Measurements from ENCODE around the gene CKAP5. TPM values are rescaled to one million over a fixed set of nuclear protein-coding genes. Genes with fewer than 3 reads are reported as not detected.

The CKAP5 gene
- total RNA-seq, 1 experiment from 2014 or later: 171 TPM

DNA sequence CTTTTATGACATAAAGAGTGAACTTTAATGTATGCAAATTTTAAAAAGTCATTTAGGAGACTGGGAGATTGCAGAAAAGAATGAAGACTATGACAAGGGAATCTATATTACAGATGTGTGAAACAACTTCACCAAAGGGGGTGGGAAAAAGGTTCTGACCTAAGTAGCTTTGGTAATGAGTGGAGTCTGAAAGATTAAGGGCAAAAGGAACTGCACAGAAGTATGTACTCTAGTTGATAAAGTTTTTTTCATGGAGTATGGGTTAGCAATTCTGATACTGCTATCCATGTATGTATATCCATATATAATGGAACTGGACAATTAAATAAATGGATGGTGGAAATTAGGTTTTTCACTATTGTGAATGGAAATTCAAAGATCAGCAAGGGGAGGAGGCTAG, 9.2 kb downstream of the CKAP5 start:
- H3K4me1 Mint-ChIP-seq: peaks cover 32% of the 10 kb centered on the region
- ChIA-PET CTCF (no interaction called here), POLR2A (no interaction called here)
- no peak overlapping the region for H3K4me3 Mint-ChIP-seq
- H3K9me3 Mint-ChIP-seq: no peaks in the 10 kb centered on the region
- ATAC-seq (no peak), DNase-seq (ENCODE audit: low spot score) (no peak)
- no peaks in the 10 kb centered on the region for H3K36me3 Mint-ChIP-seq
- TF ChIP-seq USF2 (CRISPR knock-in tag; IDR thresholded peaks at IDR 0.05) (no peak), ZNF671 (CRISPR knock-in tag; IDR thresholded peaks at IDR 0.05) (no peak), OVOL2 (CRISPR knock-in tag; IDR thresholded peaks at IDR 0.05; ENCODE audit: borderline replicate concordance) (no peak), USF1 (CRISPR knock-in tag; IDR thresholded peaks at IDR 0.05) (no peak), NR1H2 (CRISPR knock-in tag; IDR thresholded peaks at IDR 0.05) (no peak), JUN (CRISPR knock-in tag; IDR thresholded peaks at IDR 0.05) (no peak), ZNF219 (CRISPR knock-in tag; IDR thresholded peaks at IDR 0.05; ENCODE audit: borderline replicate concordance) (no peak), TCF7 (CRISPR knock-in tag; IDR thresholded peaks at IDR 0.05; ENCODE audit: low read depth) (no peak), SOX15 (CRISPR knock-in tag; IDR thresholded peaks at IDR 0.05) (no peak), KAT7 (CRISPR knock-in tag; IDR thresholded peaks at IDR 0.05; ENCODE audit: borderline replicate concordance) (no peak), ZNF232 (CRISPR knock-in tag; IDR thresholded peaks at IDR 0.05) (no peak), AFF4 (CRISPR knock-in tag; IDR thresholded peaks at IDR 0.05; ENCODE audit: borderline replicate concordance) (no peak), ZNF263 (CRISPR knock-in tag; IDR thresholded peaks at IDR 0.05; ENCODE audit: low read depth) (no peak)
- TF ChIP-seq, protein P1, sequence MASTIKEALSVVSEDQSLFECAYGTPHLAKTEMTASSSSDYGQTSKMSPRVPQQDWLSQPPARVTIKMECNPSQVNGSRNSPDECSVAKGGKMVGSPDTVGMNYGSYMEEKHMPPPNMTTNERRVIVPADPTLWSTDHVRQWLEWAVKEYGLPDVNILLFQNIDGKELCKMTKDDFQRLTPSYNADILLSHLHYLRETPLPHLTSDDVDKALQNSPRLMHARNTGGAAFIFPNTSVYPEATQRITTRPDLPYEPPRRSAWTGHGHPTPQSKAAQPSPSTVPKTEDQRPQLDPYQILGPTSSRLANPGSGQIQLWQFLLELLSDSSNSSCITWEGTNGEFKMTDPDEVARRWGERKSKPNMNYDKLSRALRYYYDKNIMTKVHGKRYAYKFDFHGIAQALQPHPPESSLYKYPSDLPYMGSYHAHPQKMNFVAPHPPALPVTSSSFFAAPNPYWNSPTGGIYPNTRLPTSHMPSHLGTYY (CRISPR knock-in tag; IDR thresholded peaks at IDR 0.05): no peak
- no peak overlapping the region for H3K27ac Mint-ChIP-seq
- no peaks in the 10 kb centered on the region for H3K27me3 Mint-ChIP-seq (ENCODE audit: low read depth)

- peaks cover 32% of the 10 kb centered on the region for H3K4me1 Mint-ChIP-seq
- ChIA-PET POLR2A (no interaction called here), CTCF (no interaction called here)
- TF ChIP-seq ZNF121 (CRISPR knock-in tag; IDR thresholded peaks at IDR 0.05): peak; percentile 60; the same call in 1 of the 2 replicates
- TF ChIP-seq GRHL2 (CRISPR knock-in tag; IDR thresholded peaks at IDR 0.05; ENCODE audit: insufficient replicate concordance, severe bottlenecking): no peak
- H3K27me3 Mint-ChIP-seq (ENCODE audit: low read depth): no peaks in the 10 kb centered on the region
- H3K4me3 Mint-ChIP-seq: no peak overlapping the region
- no peak overlapping the region for H3K27ac Mint-ChIP-seq
- no peaks in the 10 kb centered on the region; the same call in 1 of the 2 replicates for H3K36me3 Mint-ChIP-seq
- H3K9me3 Mint-ChIP-seq: no peaks in the 10 kb centered on the region
- no peak for DNase-seq (ENCODE audit: low spot score)
- ATAC-seq: no peak
Measured at GRCh38 chr11:46836431-46836830, 9.6 kb downstream of the CKAP5 start.

GRCh38 chr11:46835897-46836296, 10.2 kb downstream of the CKAP5 start:
- CTCF ChIA-PET: interaction anchor here (1.0 kb wide), 1 partner anchor 9 kb away, joined by 3 read pairs; no protein-coding TSS in a partner anchor
- Mint-ChIP-seq H3K27me3 (ENCODE audit: low read depth) (no peaks in the 10 kb centered on the region), H3K27ac (peak overlapping the region; percentile 33), H3K4me1 (peaks cover 32% of the 10 kb centered on the region), H3K36me3 (no peaks in the 10 kb centered on the region; the same call in 1 of the 2 replicates), H3K4me3 (peak overlapping the region; percentile 9), H3K9me3 (no peaks in the 10 kb centered on the region)
- POLR2A ChIA-PET: no interaction called here
- ATAC-seq: no peak
- no peak for DNase-seq (ENCODE audit: low spot score)
- TF ChIP-seq HMGXB4 (CRISPR knock-in tag; IDR thresholded peaks at IDR 0.05) (no peak), E2F5 (CRISPR knock-in tag; IDR thresholded peaks at IDR 0.05) (no peak), ZNF219 (CRISPR knock-in tag; IDR thresholded peaks at IDR 0.05; ENCODE audit: borderline replicate concordance) (no peak), ETV6 (CRISPR knock-in tag; IDR thresholded peaks at IDR 0.05) (no peak), RORB (CRISPR knock-in tag; IDR thresholded peaks at IDR 0.05) (no peak), MYBL2 (CRISPR knock-in tag; IDR thresholded peaks at IDR 0.05) (no peak), CREM (CRISPR knock-in tag; IDR thresholded peaks at IDR 0.05) (no peak), ZNF263 (CRISPR knock-in tag; IDR thresholded peaks at IDR 0.05; ENCODE audit: low read depth) (no peak), NR1H2 (CRISPR knock-in tag; IDR thresholded peaks at IDR 0.05) (no peak)
- TF ChIP-seq, protein P2, sequence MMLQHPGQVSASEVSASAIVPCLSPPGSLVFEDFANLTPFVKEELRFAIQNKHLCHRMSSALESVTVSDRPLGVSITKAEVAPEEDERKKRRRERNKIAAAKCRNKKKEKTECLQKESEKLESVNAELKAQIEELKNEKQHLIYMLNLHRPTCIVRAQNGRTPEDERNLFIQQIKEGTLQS (CRISPR knock-in tag; conservative IDR thresholded peaks at IDR 0.05): no peak
- TF ChIP-seq, protein P3, sequence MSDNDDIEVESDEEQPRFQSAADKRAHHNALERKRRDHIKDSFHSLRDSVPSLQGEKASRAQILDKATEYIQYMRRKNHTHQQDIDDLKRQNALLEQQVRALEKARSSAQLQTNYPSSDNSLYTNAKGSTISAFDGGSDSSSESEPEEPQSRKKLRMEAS (CRISPR knock-in tag; IDR thresholded peaks at IDR 0.05): no peak
